NCI-H1105 (cell line): ENCODE data around the gene VSIG10L2.
"Not testable (repeated sequence)": the region's sequence is repeated elsewhere in the genome, so short reads cannot be mapped to it uniquely, and the experiment has no call there.

Experiments
- DNase-seq: peaks from one replicate; lab custom pipeline; 2025; lab: John Stamatoyannopoulos, UW

The VSIG10L2 gene

GRCh38 chr11:125945797-125946520, at the start of gene VSIG10L2:
TSS of gene VSIG10L2 (plus strand) at chr11:125946044. CDS start at chr11:125946056, 12 bp downstream.
- no peak for DNase-seq

GRCh38 chr11:125901872-125902271, 44.0 kb upstream of the VSIG10L2 start:
- DNase-seq: no peak

- DNase-seq: no peak
These were observed 43.4 kb upstream of the VSIG10L2 start for GRCh38 chr11:125902277-125902926.

- DNase-seq: peak; percentile 96
These were observed 42.7 kb upstream of the VSIG10L2 start, which contains the start of gene PUS3 for GRCh38 chr11:125902927-125903710. TSS of gene PUS3 (minus strand) at chr11:125903206. CDS start at chr11:125896284, 6,922 bp downstream.

GRCh38 chr11:125903711-125904659, 41.9 kb upstream of the VSIG10L2 start, which contains the start of gene DDX25:
TSS of gene DDX25 (plus strand) at chr11:125904508. CDS start at chr11:125904518, 10 bp downstream.
- DNase-seq: peak; percentile 15

- no peak for DNase-seq
These were observed 41.2 kb upstream of the VSIG10L2 start for GRCh38 chr11:125904678-125905077.

GRCh38 chr11:125910226-125910849, 35.5 kb upstream of the VSIG10L2 start:
- DNase-seq: no peak

- not testable (repeated sequence) for DNase-seq
These were observed 31.2 kb upstream of the VSIG10L2 start for GRCh38 chr11:125914601-125915000.

- no peak for DNase-seq
These were observed 29.0 kb upstream of the VSIG10L2 start for GRCh38 chr11:125916683-125917347.

- no peak for DNase-seq
These were observed 27.6 kb upstream of the VSIG10L2 start for GRCh38 chr11:125918140-125918840.

GRCh38 chr11:125921042-125921441, 24.8 kb upstream of the VSIG10L2 start:
- no peak for DNase-seq

GRCh38 chr11:125922156-125922555, 23.7 kb upstream of the VSIG10L2 start:
- no peak for DNase-seq

GRCh38 chr11:125923012-125923579, 22.7 kb upstream of the VSIG10L2 start:
- DNase-seq: peak; percentile 86

- DNase-seq: no peak
These were observed 22.2 kb upstream of the VSIG10L2 start for GRCh38 chr11:125923633-125924032.

GRCh38 chr11:125924384-125925007, 21.3 kb upstream of the VSIG10L2 start:
- DNase-seq: no peak

- DNase-seq: no peak
These were observed 20.6 kb upstream of the VSIG10L2 start for GRCh38 chr11:125925247-125925740.

GRCh38 chr11:125925804-125926203, 20.0 kb upstream of the VSIG10L2 start:
- no peak for DNase-seq

- DNase-seq: no peak
These were observed 19.2 kb upstream of the VSIG10L2 start for GRCh38 chr11:125926682-125927081.
